Fibroblast of skin of scalp (primary cell): ENCODE data around the gene WDR18.
"Not testable (repeated sequence)": the region's sequence is repeated elsewhere in the genome, so short reads cannot be mapped to it uniquely, and the experiment has no call there.

Source experiments
- DNase-seq: peaks from one replicate; pipeline ENCODE4 v3.0.0-alpha.2; 2013

WDR18 gene

GRCh38 chr19:1020868-1021425 lies 36.8 kb downstream of the WDR18 start, which contains the start of gene TMEM259:
Gene TMEM259 (minus strand): TSS chr19:1021123. CDS start chr19:1020996, 127 bp downstream.
- DNase-seq, result peak; percentile 99

- not testable (repeated sequence) for DNase-seq
Observed at GRCh38 chr19:1023883-1024188, 39.7 kb downstream of the WDR18 start.

GRCh38 chr19:1025080-1025479 lies 40.9 kb downstream of the WDR18 start:
- DNase-seq, result not testable (repeated sequence)

- peak; percentile 86 for DNase-seq
Observed at GRCh38 chr19:1025960-1026782, 42.0 kb downstream of the WDR18 start, which contains the start of gene CNN2. Gene CNN2 (plus strand): TSS chr19:1026608. CDS start chr19:1026662, 54 bp downstream.

GRCh38 chr19:1026783-1027649 lies 42.9 kb downstream of the WDR18 start:
- DNase-seq, result peak; percentile 34

GRCh38 chr19:1027650-1028061 lies 43.5 kb downstream of the WDR18 start:
- DNase-seq, result no peak

- DNase-seq, result peak; percentile 99
Observed at GRCh38 chr19:1028062-1028926, 44.1 kb downstream of the WDR18 start.

GRCh38 chr19:1032264-1032867 lies 48.2 kb downstream of the WDR18 start:
- no peak for DNase-seq

GRCh38 chr19:1035998-1036621 lies 52.0 kb downstream of the WDR18 start:
- DNase-seq, result no peak

GRCh38 chr19:1037621-1038064 lies 53.5 kb downstream of the WDR18 start:
- no peak for DNase-seq

GRCh38 chr19:1038978-1039645 lies 55.0 kb downstream of the WDR18 start:
- no peak for DNase-seq

- peak; percentile 98 for DNase-seq
Observed at GRCh38 chr19:1039646-1040475, 55.7 kb downstream of the WDR18 start, which contains the start of gene ABCA7. Gene ABCA7 (plus strand): TSS chr19:1040107. CDS start chr19:1041362, 1,255 bp downstream.

- DNase-seq, result peak; percentile 95
Observed at GRCh38 chr19:1040476-1041271, 56.5 kb downstream of the WDR18 start.

GRCh38 chr19:1041272-1041834 lies 57.2 kb downstream of the WDR18 start:
- DNase-seq, result no peak

- DNase-seq, result no peak
Observed at GRCh38 chr19:1041835-1042685, 57.9 kb downstream of the WDR18 start.

GRCh38 chr19:1042689-1043511 lies 58.8 kb downstream of the WDR18 start:
- DNase-seq, result no peak
